Bone marrow (tissue), 2 donors: ENCODE results near the gene SLC36A2.

Experiments
- DNase-seq, 2 donors: peaks; one replicate each; lab custom pipeline; 2025; lab: John Stamatoyannopoulos, UW

Gene SLC36A2

GRCh38 chr5:151283120-151283825 lies 64.1 kb downstream of the SLC36A2 start:
- no peak for DNase-seq

- no peak for DNase-seq
Observed at GRCh38 chr5:151281001-151281639, 66.2 kb downstream of the SLC36A2 start.

- DNase-seq: no peak
Observed at GRCh38 chr5:151280443-151280842, 66.9 kb downstream of the SLC36A2 start.

- no peak for DNase-seq
Observed at GRCh38 chr5:151278845-151279244, 68.5 kb downstream of the SLC36A2 start.

- DNase-seq: no peak
Observed at GRCh38 chr5:151275803-151276202, 71.6 kb downstream of the SLC36A2 start.

- DNase-seq: no peak
Observed at GRCh38 chr5:151274666-151275065, 72.7 kb downstream of the SLC36A2 start.

- no peak for DNase-seq
Observed at GRCh38 chr5:151271336-151271735, 76.0 kb downstream of the SLC36A2 start.

- DNase-seq: no peak
Observed at GRCh38 chr5:151270599-151270998, 76.8 kb downstream of the SLC36A2 start.

- no peak for DNase-seq
Observed at GRCh38 chr5:151267491-151268260, 79.7 kb downstream of the SLC36A2 start.
